GM23248 (cell line): ENCODE results near the gene MBOAT1. TPM values are rescaled to one million over a fixed set of nuclear protein-coding genes. Genes with fewer than 3 reads are reported as not detected.

Experiments
- DNase-seq: peaks from one replicate; pipeline ENCODE4 v3.0.0-alpha.2; 2015
- H2AFZ ChIP-seq: fragments of 200-600 bp; sonication (generic); 2 replicates; pipeline ENCODE4 v1.6.1; 2016; ENCODE audit warnings: antibody characterized with exemption
- H3F3A ChIP-seq: fragments of 200-600 bp; sonication (generic); 2 replicates; pipeline ENCODE4 v1.6.1; 2016; ENCODE audit warnings: mild to moderate bottlenecking, antibody characterized with exemption, mixed run types; ENCODE audit not compliant: insufficient read depth
- H3K27ac ChIP-seq: fragments of 200-600 bp; sonication (generic); 2 replicates; pipeline ENCODE4 v1.5.1; 2016; ENCODE audit warnings: mild to moderate bottlenecking
- H3K27me3 ChIP-seq: fragments of 200-600 bp; sonication (generic); replicated peaks from 2 replicates; pipeline ENCODE4 v1.6.1; 2016; ENCODE audit warnings: mild to moderate bottlenecking; ENCODE audit not compliant: insufficient read depth
- H3K36me3 ChIP-seq: fragments of 200-600 bp; sonication (generic); 2 replicates; pipeline ENCODE4 v1.6.1; 2016; ENCODE audit warnings: low read depth, mild to moderate bottlenecking
- H3K4me1 ChIP-seq: fragments of 200-600 bp; sonication (generic); 2 replicates; pipeline ENCODE4 v1.6.1; 2016; ENCODE audit warnings: mild to moderate bottlenecking; ENCODE audit not compliant: insufficient read depth
- H3K4me2 ChIP-seq: fragments of 200-600 bp; sonication (generic); one replicate; pipeline ENCODE4 v1.6.1; 2016; ENCODE audit warnings: mild to moderate bottlenecking; ENCODE audit not compliant: unreplicated experiment
- H3K4me3 ChIP-seq: fragments of 200-600 bp; sonication (generic); 2 replicates; pipeline ENCODE4 v1.5.1; 2016; ENCODE audit warnings: mild to moderate bottlenecking
- H3K79me2 ChIP-seq: fragments of 200-600 bp; sonication (generic); 2 replicates; pipeline ENCODE4 v1.6.1; 2016; ENCODE audit warnings: mild to moderate bottlenecking; ENCODE audit not compliant: insufficient read depth
- H3K9ac ChIP-seq: fragments of 200-600 bp; sonication (generic); 2 replicates; pipeline ENCODE4 v1.6.1; 2016; ENCODE audit warnings: mild to moderate bottlenecking
- H3K9me2 ChIP-seq: fragments of 200-600 bp; sonication (generic); 2 replicates; pipeline ENCODE4 v1.6.1; 2016; ENCODE audit warnings: mixed run types, mild to moderate bottlenecking, moderate library complexity; ENCODE audit not compliant: insufficient read depth
- H3K9me3 ChIP-seq: fragments of 200-600 bp; sonication (generic); one replicate; pipeline ENCODE4 v1.6.1; 2017; ENCODE audit warnings: low read depth
- H4K20me1 ChIP-seq: fragments of 200-600 bp; sonication (generic); 2 replicates; pipeline ENCODE4 v1.6.0; 2016; ENCODE audit not compliant: insufficient read depth
- EZH2 ChIP-seq: fragments of 200-600 bp; sonication (generic); IDR thresholded peaks from 2 replicates; pipeline ENCODE4 v1.6.1; 2018; ENCODE audit warnings: antibody characterized with exemption, mild to moderate bottlenecking; ENCODE audit not compliant: insufficient read depth, poor library complexity, severe bottlenecking
- EZH2phosphoT487 ChIP-seq: fragments of 200-600 bp; sonication (generic); IDR thresholded peaks from 2 replicates; pipeline ENCODE4 v1.6.1; 2018; ENCODE audit warnings: antibody characterized with exemption, moderate library complexity, mild to moderate bottlenecking, low read depth; ENCODE audit not compliant: insufficient read depth
- WGBS, 2 experiments: methylation state at CpG; one replicate each; pipeline ENCODE4 v1.1.6; 2015 to 2017; ENCODE audit warnings: low lambda C conversion rate in 2 of 2, low coverage in 1 of 2; ENCODE audit errors: missing lambda C conversion rate in 2 of 2; 5-methylcytosine and 5-hydroxymethylcytosine counted together
- in situ Hi-C: fragments of 300-500 bp; cut with MboI; formaldehyde crosslinking; loops from 2 replicates; pipeline ENCODE4 v1.15.0; 2020
- polyA plus RNA-seq: library from polyadenylated mRNA; unstranded; fragments of >200 nt; fragmentation: Nextera tagmentation; extraction: Ambion mirVana; gene quantifications from 2 replicates; pipeline ENCODE4 v1.2.1, GENCODE V29; 2016
- total RNA-seq: library from RNA; depleted of rRNA; stranded (reverse); fragments of >200 nt; shearing (Covaris generic); gene quantifications from 2 replicates; pipeline ENCODE4 v1.2.3, GENCODE V29; 2014

MBOAT1 gene
- total and polyA plus RNA-seq, 2 experiments from 2014 or later = 1.8 to 4.0 TPM

DNA sequence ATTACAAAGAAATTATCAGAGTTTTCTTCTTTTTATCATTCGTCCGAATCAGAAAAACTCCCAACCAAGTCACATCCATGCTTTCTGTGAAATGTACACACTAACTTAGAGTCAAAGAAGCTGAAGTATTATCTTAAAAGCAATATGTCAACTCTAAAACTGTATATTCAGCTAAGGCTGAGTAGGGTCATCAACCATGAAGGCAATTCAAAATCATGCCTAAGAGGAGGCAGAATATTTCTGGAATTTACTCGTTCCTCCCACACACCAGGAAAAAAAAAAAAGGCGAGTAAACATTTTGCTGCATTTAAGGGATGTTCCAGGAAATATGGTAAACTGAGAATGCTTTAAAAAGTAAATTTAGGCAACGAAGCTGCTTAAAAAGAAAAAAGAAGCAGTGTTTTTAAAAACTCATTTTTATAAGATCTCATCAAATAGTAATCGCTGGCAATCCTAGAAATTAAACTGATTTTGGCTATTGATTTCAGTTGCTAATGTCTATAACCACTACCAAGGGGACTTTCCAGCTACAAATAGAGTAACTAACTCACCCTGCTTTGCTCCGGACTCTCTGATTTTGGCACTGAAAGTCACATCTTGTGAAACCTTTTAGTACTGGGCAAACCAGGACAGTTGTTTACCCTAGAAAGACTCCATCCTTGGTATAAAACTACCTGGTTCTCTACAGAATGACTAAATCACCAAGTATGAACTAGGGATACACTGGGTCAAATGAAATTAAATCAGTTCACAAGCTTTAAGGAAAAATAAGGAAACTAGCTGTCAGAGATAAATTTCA lies 82.8 kb downstream of the MBOAT1 start:
- Histone ChIP-seq H3K36me3 (no peaks in the 10 kb centered on the region), H3K9me2 (no peaks in the 10 kb centered on the region), H3K4me3 (no peak overlapping the region), H2AFZ (peak overlapping the region; percentile 62), H3K9ac (no peak overlapping the region; the same call in 1 of the 2 replicates), H3K4me2 (peak overlapping the region; percentile 35), H3K79me2 (no peaks in the 10 kb centered on the region), H4K20me1 (no peaks in the 10 kb centered on the region), H3K4me1 (peaks cover 12% of the 10 kb centered on the region), H3K27me3 (no peaks in the 10 kb centered on the region), H3K9me3 (no peaks in the 10 kb centered on the region), H3K27ac (no peak overlapping the region), H3F3A (peaks cover 9% of the 10 kb centered on the region; the same call in 1 of the 2 replicates)
- DNase-seq = peak; percentile 21
- WGBS, 2 experiments = 45 to 48% methylated on average over 7 of the region's 7 CpGs
- no peak for TF ChIP-seq EZH2phosphoT487
- no peak for TF ChIP-seq EZH2
- in situ Hi-C loops = no loop called here

DNA sequence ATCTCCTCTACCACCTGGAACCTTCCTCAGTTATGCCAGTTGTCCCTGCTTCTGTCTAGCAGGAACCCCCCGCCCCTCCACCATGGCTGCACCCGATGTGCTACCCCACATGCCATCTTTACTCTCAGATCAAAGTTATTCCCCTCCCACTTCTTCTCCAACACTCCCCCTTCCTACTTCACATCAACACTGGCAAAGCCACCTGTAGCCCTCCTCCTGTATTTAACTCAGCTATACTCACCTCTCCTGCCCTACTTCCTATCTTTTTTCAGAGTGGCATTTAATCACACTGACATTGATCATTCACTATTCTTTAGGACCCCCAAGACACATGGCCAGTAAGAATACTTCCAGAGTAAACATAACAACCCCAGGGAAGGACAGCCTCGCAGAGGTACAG lies 84.3 kb downstream of the MBOAT1 start:
- H3K9ac ChIP-seq = no peak overlapping the region
- no peaks in the 10 kb centered on the region for H3K9me2 ChIP-seq
- peaks cover 9% of the 10 kb centered on the region; the same call in 1 of the 2 replicates for H3F3A ChIP-seq
- H3K36me3 ChIP-seq = no peaks in the 10 kb centered on the region
- H3K79me2 ChIP-seq = no peaks in the 10 kb centered on the region
- no peak overlapping the region for H3K27ac ChIP-seq
- H3K4me2 ChIP-seq = no peak overlapping the region
- H3K4me1 ChIP-seq = peaks cover 12% of the 10 kb centered on the region
- DNase-seq = no peak
- in situ Hi-C loops = no loop called here
- H3K27me3 ChIP-seq = no peaks in the 10 kb centered on the region
- no peak overlapping the region for H3K4me3 ChIP-seq
- H4K20me1 ChIP-seq = no peaks in the 10 kb centered on the region
- WGBS, 2 experiments = 62 to 69% methylated on average over 3 of the region's 3 CpGs
- H3K9me3 ChIP-seq = no peaks in the 10 kb centered on the region
- H2AFZ ChIP-seq = no peak overlapping the region
- TF ChIP-seq EZH2 = no peak
- TF ChIP-seq EZH2phosphoT487 = no peak

DNA sequence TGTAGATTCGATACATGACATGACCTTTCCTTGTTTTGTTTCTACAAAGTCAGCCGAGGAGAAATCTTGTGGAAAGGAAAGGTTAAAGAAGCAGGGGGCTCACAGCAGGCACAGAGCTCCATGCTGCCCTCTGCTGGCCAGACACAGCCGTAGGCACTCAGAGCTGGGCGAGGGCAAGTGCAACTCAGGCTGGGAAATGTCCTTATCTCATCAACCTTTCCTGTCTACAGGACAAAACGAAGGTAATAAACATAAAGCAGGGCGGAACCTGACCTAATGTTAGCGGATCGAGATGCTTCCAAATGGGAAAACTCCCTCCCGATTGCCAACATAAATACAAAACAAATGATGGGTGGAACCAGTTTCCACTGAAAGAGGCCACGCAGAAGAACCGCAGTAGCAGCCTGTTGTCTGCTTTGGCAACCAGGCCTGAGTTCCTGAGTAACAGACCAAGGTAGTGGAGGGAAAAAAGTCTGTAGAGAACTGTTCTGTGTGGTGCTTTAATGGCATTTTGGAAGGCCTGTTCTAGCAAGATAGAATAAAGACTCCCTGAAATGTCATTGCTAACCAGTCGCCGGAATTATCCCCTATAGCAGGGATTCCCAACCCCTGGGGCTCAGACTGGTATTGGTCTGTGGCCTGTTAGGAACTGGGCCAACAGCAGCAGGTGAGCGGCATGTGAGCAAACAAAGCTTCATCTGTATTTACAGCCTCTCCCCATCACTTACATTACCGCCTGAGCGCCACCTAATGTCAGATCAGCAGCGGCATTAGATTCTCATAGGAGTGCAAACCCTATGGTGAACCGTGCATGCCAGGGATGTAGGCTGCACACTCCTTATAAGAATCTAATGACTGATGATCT lies 85.2 kb downstream of the MBOAT1 start:
- H3K27me3 ChIP-seq = no peaks in the 10 kb centered on the region
- peaks cover 12% of the 10 kb centered on the region for H3K4me1 ChIP-seq
- H3K79me2 ChIP-seq = no peaks in the 10 kb centered on the region
- TF ChIP-seq EZH2phosphoT487 = no peak
- TF ChIP-seq EZH2 = no peak
- H2AFZ ChIP-seq = peak overlapping the region; percentile 52; the same call in 1 of the 2 replicates
- peak overlapping the region; percentile 21 for H3K4me2 ChIP-seq
- H3K36me3 ChIP-seq = no peaks in the 10 kb centered on the region
- in situ Hi-C loops = no loop called here
- H3K4me3 ChIP-seq = no peak overlapping the region
- H3F3A ChIP-seq = peaks cover 9% of the 10 kb centered on the region; the same call in 1 of the 2 replicates
- H3K9me2 ChIP-seq = no peaks in the 10 kb centered on the region
- no peak overlapping the region for H3K9ac ChIP-seq
- WGBS, 2 experiments = 33 to 35% methylated on average over 18 of the region's 18 CpGs
- DNase-seq = peak; percentile 67
- no peaks in the 10 kb centered on the region for H4K20me1 ChIP-seq
- no peaks in the 10 kb centered on the region for H3K9me3 ChIP-seq
- no peak overlapping the region for H3K27ac ChIP-seq

- WGBS, 2 experiments = 69 to 74% methylated on average over 3 of the region's 3 CpGs
- Histone ChIP-seq H3K4me1 (peaks cover 12% of the 10 kb centered on the region), H3K4me2 (no peak overlapping the region), H3K36me3 (no peaks in the 10 kb centered on the region), H3K9ac (no peak overlapping the region), H3K79me2 (no peaks in the 10 kb centered on the region), H4K20me1 (no peaks in the 10 kb centered on the region), H3K27ac (no peak overlapping the region), H3K4me3 (no peak overlapping the region), H3F3A (peaks cover 9% of the 10 kb centered on the region; the same call in 1 of the 2 replicates), H3K9me2 (no peaks in the 10 kb centered on the region), H2AFZ (peak overlapping the region; percentile 52; the same call in 1 of the 2 replicates), H3K27me3 (no peaks in the 10 kb centered on the region), H3K9me3 (no peaks in the 10 kb centered on the region)
- no peak for DNase-seq
- in situ Hi-C loops = no loop called here
- TF ChIP-seq EZH2phosphoT487 (no peak), EZH2 (no peak)
These were observed 86.0 kb downstream of the MBOAT1 start for GRCh38 chr6:20126102-20126752.
